HG02642 (cell line): ENCODE results near the gene NR1H4.
"Not testable (repeated sequence)": the region's sequence is repeated elsewhere in the genome, so short reads cannot be mapped to it uniquely, and the experiment has no call there.

ENCODE experiments used
- ATAC-seq: cut with Tn5 transposase; IDR thresholded peaks from one replicate; pipeline ENCODE4 v1.9.1; 2021; ENCODE audit warnings: mild to moderate bottlenecking; ENCODE audit not compliant: unreplicated experiment, poor library complexity

NR1H4 gene

DNA sequence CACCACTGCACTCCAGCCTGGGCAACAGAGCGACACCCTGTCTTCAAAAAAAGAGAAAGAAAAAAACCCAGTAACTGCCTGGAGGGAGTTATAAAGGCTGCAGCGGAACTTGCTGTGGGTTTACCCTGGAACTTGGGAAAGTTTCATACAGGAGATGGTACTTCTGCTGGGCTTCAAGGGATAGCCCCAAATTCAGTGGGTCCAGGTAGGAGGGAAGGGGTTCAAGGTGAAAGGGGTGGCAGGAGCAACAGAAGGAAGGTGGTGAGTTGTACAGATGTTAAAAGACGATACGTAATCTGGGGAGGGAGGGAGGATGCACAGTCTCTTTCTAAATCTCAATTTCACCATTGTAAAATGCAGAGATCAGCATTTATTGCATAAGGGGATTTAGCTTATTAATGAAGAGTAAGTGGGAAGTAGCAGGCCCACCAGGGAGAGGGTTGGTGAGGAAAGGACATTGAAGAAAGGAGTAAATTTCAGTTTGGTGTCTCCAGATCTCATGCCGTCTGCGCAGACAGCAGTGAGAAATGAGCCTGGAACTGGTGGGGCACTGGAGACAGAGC, 91.3 kb downstream of the NR1H4 start:
- ATAC-seq = no peak

GRCh38 chr12:100565987-100566545, 92.4 kb downstream of the NR1H4 start:
- ATAC-seq = no peak

DNA sequence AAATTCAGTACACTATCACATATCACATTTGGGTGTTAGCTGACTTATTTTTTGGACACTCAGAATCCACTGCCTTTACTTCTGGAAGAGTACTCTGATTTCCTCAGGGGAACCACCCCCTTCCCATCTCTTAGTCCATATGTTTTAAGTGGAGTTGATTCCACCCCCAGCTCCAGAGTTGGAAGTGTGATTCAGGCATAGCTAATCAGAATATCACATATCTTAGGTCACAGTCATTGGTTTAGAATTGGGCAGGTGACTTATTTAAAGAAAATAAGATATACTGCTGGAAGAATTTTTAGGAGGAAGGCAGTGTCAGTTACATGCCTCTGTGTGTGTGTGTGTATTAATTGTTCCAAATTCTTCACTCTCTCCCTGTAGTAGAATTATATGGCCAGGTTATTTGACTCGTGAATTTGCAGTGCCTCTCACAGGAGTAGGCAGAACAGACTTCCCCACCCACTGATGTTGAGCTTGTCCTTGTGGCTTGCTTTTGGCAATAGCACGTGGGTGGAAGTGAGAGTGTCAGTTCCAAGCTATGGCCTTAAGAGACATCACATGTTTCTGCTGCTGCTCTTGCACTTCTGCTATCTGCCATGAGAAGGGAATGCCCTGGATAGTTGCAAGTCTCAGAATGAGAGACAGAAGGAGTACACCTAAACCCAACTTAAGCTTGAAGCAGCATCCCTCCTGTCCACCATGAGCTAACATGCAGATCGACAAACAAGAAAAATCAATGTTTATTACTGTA, 93.4 kb downstream of the NR1H4 start:
- peak; percentile 95 for ATAC-seq

GRCh38 chr12:100567945-100568344, 94.3 kb downstream of the NR1H4 start:
- peak; percentile 27 for ATAC-seq

DNA sequence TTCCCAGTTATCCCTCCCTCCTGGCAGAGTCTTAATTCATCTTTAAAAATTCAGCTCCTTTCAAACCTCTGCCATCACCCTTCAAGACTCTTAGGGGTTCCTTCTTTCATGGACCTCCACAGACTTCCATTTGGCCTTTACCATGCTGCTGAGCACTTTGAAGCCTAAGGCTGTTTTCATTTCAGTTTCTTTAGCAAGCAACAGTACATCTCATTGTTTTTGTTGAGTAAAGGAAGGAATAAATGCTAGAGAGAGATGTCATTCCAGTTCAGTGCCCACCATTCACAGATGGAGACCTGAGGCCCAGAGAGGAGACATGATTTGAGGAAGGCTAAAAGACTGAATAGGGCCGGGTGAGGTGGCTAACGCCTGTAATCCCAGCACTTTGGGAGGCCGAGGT, 98.5 kb downstream of the NR1H4 start:
- no peak for ATAC-seq

- peak; percentile 99 for ATAC-seq
Measured at GRCh38 chr12:100573292-100574186, 99.9 kb downstream of the NR1H4 start, which contains the start of gene GAS2L3. Gene GAS2L3 (plus strand): TSS chr12:100573684. CDS start chr12:100594905, 21,221 bp downstream.

GRCh38 chr12:100574187-100575074, 100.8 kb downstream of the NR1H4 start:
- peak; percentile 2 for ATAC-seq

DNA sequence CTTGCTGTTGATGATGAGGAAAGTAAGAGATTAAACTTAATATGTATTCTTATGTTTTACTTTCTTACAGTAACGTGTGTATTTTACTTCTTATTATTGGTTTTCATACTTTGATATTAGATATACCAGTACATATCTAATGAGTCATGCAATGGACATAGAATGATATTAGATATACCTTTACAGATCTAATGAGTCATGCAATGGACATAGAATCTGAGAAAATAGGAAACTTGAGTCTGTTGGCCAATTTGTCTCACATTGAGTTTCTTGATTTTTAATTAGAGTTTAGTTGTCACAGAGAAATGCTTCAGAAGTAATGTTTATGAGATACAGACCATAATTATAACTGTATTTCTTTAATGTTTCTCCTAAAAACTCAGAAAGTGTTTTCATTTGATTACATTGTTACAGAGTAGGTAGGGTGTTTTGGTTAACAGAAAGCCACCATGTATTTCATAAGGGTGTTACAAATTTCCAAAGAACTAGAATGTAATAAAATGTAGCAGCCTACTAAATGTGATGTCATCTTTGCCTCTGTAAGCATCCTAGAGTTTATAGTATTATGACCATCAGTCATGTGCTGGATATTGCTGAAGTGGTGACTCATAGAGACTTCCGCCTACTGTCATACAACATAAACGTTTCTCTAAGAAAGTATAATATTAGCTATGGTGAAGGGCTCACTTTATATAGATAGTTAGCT, 102.8 kb downstream of the NR1H4 start:
- ATAC-seq = no peak

- no peak for ATAC-seq
Measured at GRCh38 chr12:100578923-100579322, 105.3 kb downstream of the NR1H4 start.

- no peak for ATAC-seq
Measured at GRCh38 chr12:100579844-100580243, 106.2 kb downstream of the NR1H4 start.

DNA sequence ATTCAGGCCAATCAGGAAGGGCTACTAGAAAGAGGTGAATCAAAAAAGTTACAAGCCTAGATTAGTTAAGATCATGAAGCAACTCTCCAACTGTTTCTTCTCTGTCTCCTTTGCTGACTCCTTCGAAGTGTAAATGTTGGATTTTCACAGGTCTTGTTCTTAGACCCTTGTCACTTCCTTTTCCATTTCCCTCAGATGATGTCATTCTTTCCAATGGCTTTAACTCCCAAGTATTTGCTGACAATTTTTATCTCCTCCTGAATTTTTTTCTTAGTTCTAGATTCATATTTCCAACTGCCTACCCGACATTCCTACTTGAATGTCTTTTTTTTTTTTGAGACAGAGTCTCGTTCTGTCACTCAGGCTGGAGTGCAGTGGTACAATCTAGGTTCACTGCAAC, 110.6 kb downstream of the NR1H4 start:
- no peak for ATAC-seq

- ATAC-seq = no peak
Measured at GRCh38 chr12:100591979-100592378, 118.3 kb downstream of the NR1H4 start.

DNA sequence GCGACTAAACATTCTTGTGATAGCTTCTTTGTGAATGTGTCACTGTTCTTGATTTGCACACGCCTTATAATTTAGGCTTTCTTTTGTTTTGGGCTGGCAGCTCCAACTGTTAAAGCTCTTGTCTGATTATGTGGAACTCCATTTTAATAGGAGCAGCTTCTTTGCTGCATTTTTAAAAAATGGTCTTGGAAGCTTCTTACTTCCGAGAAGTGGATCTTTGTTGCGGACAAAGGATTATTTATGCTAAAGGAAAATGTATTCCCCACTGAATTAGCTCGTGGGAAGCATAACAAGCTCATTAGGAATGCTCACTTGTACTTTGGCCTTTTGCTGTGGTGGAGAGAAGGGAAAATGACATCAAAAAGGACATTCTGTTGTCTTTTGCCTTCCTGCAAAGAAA, 119.8 kb downstream of the NR1H4 start:
- no peak for ATAC-seq

GRCh38 chr12:100601626-100602025, 128.0 kb downstream of the NR1H4 start:
- ATAC-seq = no peak

DNA sequence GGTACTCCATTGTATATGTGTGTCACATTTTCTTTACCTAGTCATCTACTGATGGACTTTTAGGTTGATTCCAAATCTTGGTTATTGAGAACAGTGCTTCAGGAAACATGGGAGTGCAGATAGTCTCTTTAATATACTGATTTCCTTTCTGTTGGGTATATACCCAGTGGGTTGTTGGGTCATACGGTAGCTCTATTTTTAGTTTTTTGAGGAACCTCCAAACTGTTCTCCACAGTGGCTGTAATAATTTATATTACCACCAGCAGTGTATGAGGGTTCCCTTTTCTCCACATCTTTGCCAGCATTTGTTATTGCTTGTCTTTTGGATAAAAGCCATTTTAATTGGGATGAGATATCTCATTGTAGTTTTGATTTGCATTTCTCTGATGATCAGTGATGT, 129.3 kb downstream of the NR1H4 start:
- ATAC-seq = not testable (repeated sequence)

DNA sequence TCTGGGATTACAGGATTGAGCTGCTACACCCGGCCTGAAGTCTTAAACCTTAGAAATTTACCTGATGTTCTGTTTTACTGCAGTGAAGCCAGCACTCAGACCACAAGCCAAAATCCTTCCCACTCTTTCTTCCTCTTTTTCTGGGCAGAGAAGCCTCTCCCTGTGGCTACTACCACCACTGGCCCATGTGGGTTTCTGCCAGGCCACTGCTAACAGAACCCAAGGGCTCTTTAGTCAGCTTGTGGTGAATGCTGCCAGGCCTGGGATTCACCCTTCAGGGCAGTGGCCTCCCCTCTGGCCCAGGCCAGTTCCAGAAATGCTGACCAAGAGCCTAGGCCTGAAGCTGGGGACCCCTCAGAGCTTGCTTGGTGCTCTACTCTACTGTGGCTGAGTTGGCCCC, 135.1 kb downstream of the NR1H4 start:
- ATAC-seq = no peak

GRCh38 chr12:100610666-100611430, 137.2 kb downstream of the NR1H4 start:
- no peak for ATAC-seq

GRCh38 chr12:100612606-100613005, 138.9 kb downstream of the NR1H4 start:
- no peak for ATAC-seq
